Karpas-422 (cell line): ENCODE measurements around the gene SPANXB1. TPM values are rescaled to one million over a fixed set of nuclear protein-coding genes. Genes with fewer than 3 reads are reported as not detected.
"Not testable (repeated sequence)": the region's sequence is repeated elsewhere in the genome, so short reads cannot be mapped to it uniquely, and the experiment has no call there.

Experiments
- DNase-seq: peaks from one replicate; pipeline ENCODE4 v3.0.0-alpha.2; 2015
- H2AFZ ChIP-seq: fragments of 200-600 bp; sonication (generic); 2 replicates; pipeline ENCODE4 v1.6.1; 2014; ENCODE audit warnings: antibody characterized with exemption, low read length, mixed read lengths
- H3K27ac ChIP-seq: fragments of 200-600 bp; sonication (generic); 2 replicates; pipeline ENCODE4 v1.5.1; 2014; ENCODE audit warnings: mild to moderate bottlenecking, low read length, moderate library complexity
- H3K27me3 ChIP-seq: fragments of 200-600 bp; sonication (generic); 2 replicates; pipeline ENCODE4 v1.6.1; 2014; ENCODE audit warnings: low read length, mixed read lengths
- H3K36me3 ChIP-seq: fragments of 200-600 bp; sonication (generic); 2 replicates; pipeline ENCODE4 v1.6.1; 2014; ENCODE audit warnings: low read length, mixed read lengths; ENCODE audit not compliant: insufficient read depth
- H3K4me1 ChIP-seq: fragments of 200-600 bp; sonication (generic); 2 replicates; pipeline ENCODE4 v1.6.1; 2014; ENCODE audit warnings: mild to moderate bottlenecking, low read length, mixed read lengths
- H3K4me2 ChIP-seq: fragments of 200-600 bp; sonication (generic); 2 replicates; pipeline ENCODE4 v1.6.1; 2014; ENCODE audit warnings: low read length, low read depth, mild to moderate bottlenecking; ENCODE audit not compliant: poor library complexity, severe bottlenecking
- H3K4me3 ChIP-seq: fragments of 200-600 bp; sonication (generic); 2 replicates; pipeline ENCODE4 v1.5.1; 2014; ENCODE audit warnings: mild to moderate bottlenecking, antibody characterized with exemption, low read length, mixed read lengths
- H3K79me2 ChIP-seq: fragments of 200-600 bp; sonication (generic); 2 replicates; pipeline ENCODE4 v1.6.1; 2014; ENCODE audit warnings: mild to moderate bottlenecking, low read length, mixed read lengths
- H3K9ac ChIP-seq: fragments of 200-600 bp; sonication (generic); 2 replicates; pipeline ENCODE4 v1.6.0; 2014; ENCODE audit warnings: low read length
- H3K9me2 ChIP-seq: fragments of 200-600 bp; sonication (generic), shearing (Covaris generic); replicated peaks from 2 replicates; pipeline ENCODE4 v1.6.0; 2014; ENCODE audit warnings: mild to moderate bottlenecking, low read length, moderate library complexity; ENCODE audit not compliant: insufficient read depth
- H3K9me3 ChIP-seq: fragments of 300-700, 200-600 bp; sonication (generic); 2 replicates; pipeline ENCODE4 v1.6.1; 2014; ENCODE audit warnings: low read length, mixed read lengths
- H4K20me1 ChIP-seq: fragments of 200-600 bp; sonication (generic); 2 replicates; pipeline ENCODE4 v1.6.1; 2014; ENCODE audit warnings: mild to moderate bottlenecking, antibody characterized with exemption, low read length, low read depth; ENCODE audit not compliant: insufficient read depth
- total RNA-seq: library from RNA; depleted of rRNA; stranded (reverse); fragments of >200 nt; shearing (Covaris generic); gene quantifications from 2 replicates; pipeline ENCODE4 v1.2.3, GENCODE V29; 2014; ENCODE audit warnings: low replicate concordance; rRNA removed

SPANXB1 gene, protein sequence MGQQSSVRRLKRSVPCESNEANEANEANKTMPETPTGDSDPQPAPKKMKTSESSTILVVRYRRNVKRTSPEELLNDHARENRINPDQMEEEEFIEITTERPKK
- not detected in 2 replicates for total RNA-seq

DNA sequence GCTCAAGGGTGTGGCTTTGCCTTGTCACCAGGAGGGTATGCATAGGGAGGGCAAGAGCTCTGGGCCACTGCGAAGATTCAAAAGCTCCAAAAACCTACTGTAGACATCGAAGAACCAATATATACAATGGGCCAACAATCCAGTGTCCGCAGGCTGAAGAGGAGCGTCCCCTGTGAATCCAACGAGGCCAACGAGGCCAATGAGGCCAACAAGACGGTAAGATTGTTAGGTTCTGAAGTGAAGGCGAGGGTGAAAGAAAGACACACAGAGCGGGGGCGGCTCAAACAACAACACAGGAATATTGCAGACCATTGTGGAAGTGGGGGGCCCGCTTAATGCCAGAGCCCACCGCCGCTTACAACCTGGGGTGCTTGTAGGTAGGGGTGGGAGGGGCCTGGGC, at the start of gene SPANXB1:
SPANXB1 (plus strand) TSS at position 27 of the 400 bp plus-strand sequence; CDS start at position 127, 100 bp downstream.
- not testable (repeated sequence) for H3K9me2 ChIP-seq, H4K20me1 ChIP-seq, H3K79me2 ChIP-seq, H3K9me3 ChIP-seq, H3K4me3 ChIP-seq, H2AFZ ChIP-seq, H3K4me2 ChIP-seq, H3K4me1 ChIP-seq, H3K27ac ChIP-seq, H3K36me3 ChIP-seq, H3K9ac ChIP-seq, DNase-seq, H3K27me3 ChIP-seq

DNA sequence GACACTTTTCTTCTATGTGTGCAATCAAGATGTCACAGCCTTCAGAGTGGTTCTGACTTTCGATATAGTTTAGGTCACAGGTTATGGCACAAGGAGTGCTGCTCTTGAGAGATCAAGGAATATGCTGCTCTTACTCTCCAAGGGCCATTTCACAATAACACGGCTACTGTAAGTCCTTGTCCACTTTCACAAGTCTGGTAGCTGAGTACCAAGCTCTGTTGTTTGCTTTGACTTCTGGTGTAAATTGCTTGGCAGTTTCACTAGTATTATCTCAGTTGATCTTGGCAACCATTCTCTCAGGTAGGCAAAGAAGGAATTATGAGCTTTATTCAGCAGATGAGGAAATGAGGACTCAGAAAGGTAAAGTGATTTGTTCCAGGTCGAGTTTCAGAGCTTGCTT, 35.4 kb upstream of the SPANXB1 start:
- H4K20me1 ChIP-seq = no peaks in the 10 kb centered on the region
- H3K4me2 ChIP-seq = no peak overlapping the region
- no peaks in the 10 kb centered on the region for H3K79me2 ChIP-seq
- H3K9ac ChIP-seq = no peak overlapping the region
- no peaks in the 10 kb centered on the region for H3K36me3 ChIP-seq
- H3K27ac ChIP-seq = no peak overlapping the region
- no peaks in the 10 kb centered on the region for H3K27me3 ChIP-seq
- H2AFZ ChIP-seq = no peak overlapping the region
- DNase-seq = no peak
- no peaks in the 10 kb centered on the region for H3K9me3 ChIP-seq
- H3K4me3 ChIP-seq = no peak overlapping the region
- no peaks in the 10 kb centered on the region for H3K4me1 ChIP-seq
- H3K9me2 ChIP-seq = no peaks in the 10 kb centered on the region

GRCh38 chrX:140971099-140971795, 31.1 kb upstream of the SPANXB1 start:
- Histone ChIP-seq H3K79me2 (no peaks in the 10 kb centered on the region), H3K36me3 (no peaks in the 10 kb centered on the region), H3K27ac (no peak overlapping the region), H2AFZ (no peak overlapping the region), H3K9me2 (no peaks in the 10 kb centered on the region), H3K4me1 (no peaks in the 10 kb centered on the region), H3K4me3 (no peak overlapping the region), H3K27me3 (no peaks in the 10 kb centered on the region), H3K4me2 (no peak overlapping the region), H4K20me1 (no peaks in the 10 kb centered on the region), H3K9ac (no peak overlapping the region), H3K9me3 (peaks cover 9% of the 10 kb centered on the region)
- no peak for DNase-seq

DNA sequence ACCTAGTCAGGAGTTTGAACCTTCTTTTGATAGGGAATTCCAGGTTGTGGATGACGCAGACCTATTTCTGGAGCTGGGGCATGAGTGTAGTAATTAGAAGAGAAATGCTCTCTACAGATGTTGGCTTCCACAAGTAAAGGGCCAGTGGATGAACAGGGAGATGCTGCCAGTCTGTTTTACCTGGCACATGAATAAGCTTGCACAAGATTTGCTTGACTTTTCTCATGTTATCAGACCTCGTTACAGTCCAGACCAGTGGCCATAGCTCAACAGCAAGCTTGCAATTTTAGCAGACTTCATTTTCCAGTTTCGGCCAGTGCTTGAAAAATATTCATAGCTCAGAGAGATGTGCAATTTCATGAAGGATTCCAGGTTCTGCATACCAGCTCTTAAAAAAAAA, 26.9 kb upstream of the SPANXB1 start:
- DNase-seq = no peak
- Histone ChIP-seq H3K27me3 (no peaks in the 10 kb centered on the region), H4K20me1 (no peaks in the 10 kb centered on the region), H3K4me2 (no peak overlapping the region), H3K4me3 (no peak overlapping the region), H3K9ac (no peak overlapping the region), H3K36me3 (no peaks in the 10 kb centered on the region), H2AFZ (no peak overlapping the region), H3K79me2 (no peaks in the 10 kb centered on the region), H3K27ac (no peak overlapping the region), H3K4me1 (no peaks in the 10 kb centered on the region), H3K9me3 (peaks cover 18% of the 10 kb centered on the region), H3K9me2 (no peaks in the 10 kb centered on the region)

GRCh38 chrX:140980271-140980670, 22.1 kb upstream of the SPANXB1 start:
- H2AFZ ChIP-seq = no peak overlapping the region
- DNase-seq = no peak
- no peak overlapping the region for H3K9ac ChIP-seq
- no peaks in the 10 kb centered on the region for H3K36me3 ChIP-seq
- no peaks in the 10 kb centered on the region for H3K9me2 ChIP-seq
- H3K4me2 ChIP-seq = no peak overlapping the region
- peaks cover 26% of the 10 kb centered on the region for H3K9me3 ChIP-seq
- no peaks in the 10 kb centered on the region for H3K27me3 ChIP-seq
- H4K20me1 ChIP-seq = no peaks in the 10 kb centered on the region
- no peak overlapping the region for H3K4me3 ChIP-seq
- no peaks in the 10 kb centered on the region for H3K79me2 ChIP-seq
- H3K27ac ChIP-seq = no peak overlapping the region
- H3K4me1 ChIP-seq = no peaks in the 10 kb centered on the region

DNA sequence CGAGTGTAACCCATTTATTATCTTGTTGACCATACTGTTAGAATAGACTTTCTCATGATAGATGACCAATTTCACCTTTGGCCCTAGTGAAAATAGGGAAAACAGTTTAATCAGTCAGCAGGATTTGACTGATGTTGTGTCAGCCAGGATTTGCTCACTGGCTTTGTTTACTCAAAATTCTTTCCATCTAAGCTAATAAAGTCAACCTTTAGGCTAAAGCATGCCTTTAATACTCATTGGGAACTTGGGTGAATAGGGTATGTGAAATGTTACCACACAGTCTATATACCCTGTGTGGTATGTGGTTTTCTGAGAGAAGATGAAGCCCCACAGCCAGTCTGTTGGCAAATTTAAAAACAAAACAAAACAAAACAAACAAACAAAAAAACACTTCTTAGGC, 18.7 kb upstream of the SPANXB1 start:
- Histone ChIP-seq H3K9me3 (peaks cover 13% of the 10 kb centered on the region; the same call in 1 of the 2 replicates), H4K20me1 (no peaks in the 10 kb centered on the region), H3K9ac (no peak overlapping the region), H3K36me3 (no peaks in the 10 kb centered on the region), H3K4me1 (no peaks in the 10 kb centered on the region), H2AFZ (no peak overlapping the region), H3K79me2 (no peaks in the 10 kb centered on the region), H3K4me3 (no peak overlapping the region), H3K27ac (no peak overlapping the region), H3K4me2 (no peak overlapping the region), H3K9me2 (no peaks in the 10 kb centered on the region), H3K27me3 (no peaks in the 10 kb centered on the region)
- DNase-seq = no peak

GRCh38 chrX:141005243-141005642, 2.8 kb downstream of the SPANXB1 start:
- not testable (repeated sequence) for H3K9ac ChIP-seq, H3K79me2 ChIP-seq, H3K27me3 ChIP-seq, H3K9me2 ChIP-seq, H3K4me1 ChIP-seq, H4K20me1 ChIP-seq, H3K27ac ChIP-seq, H3K36me3 ChIP-seq, H3K9me3 ChIP-seq, H3K4me2 ChIP-seq, H2AFZ ChIP-seq, H3K4me3 ChIP-seq, DNase-seq

- H3K36me3 ChIP-seq, H4K20me1 ChIP-seq, H3K79me2 ChIP-seq, H3K27me3 ChIP-seq, H3K4me1 ChIP-seq, H3K9me2 ChIP-seq, H3K4me2 ChIP-seq, H3K9ac ChIP-seq, H3K9me3 ChIP-seq, H3K27ac ChIP-seq, H3K4me3 ChIP-seq, DNase-seq, H2AFZ ChIP-seq: not testable (repeated sequence)
Measured at GRCh38 chrX:141044246-141044645, 41.9 kb downstream of the SPANXB1 start.
